HepG2 (cell line): ENCODE data around the gene HOXB4. TPM values are rescaled to one million over a fixed set of nuclear protein-coding genes. Genes with fewer than 3 reads are reported as not detected.

Experiments
- ATAC-seq: fragments of 200-7000 bp; cut with Tn5 transposase; 3 replicates; pipeline ENCODE4 v1.9.1; 2020; ENCODE audit warnings: mild to moderate bottlenecking, moderate library complexity
- BruUV-seq: library from RNA; stranded (reverse); fragments of 400-500 nt; replicated peaks from 2 replicates; lab custom pipeline; 2021; lab: Mats Ljungman, UMichigan
- CTCF ChIA-PET: fragments of 300-600 bp; formaldehyde crosslinking; extraction: SDS; loops from one replicate; lab custom pipeline; 2021; ENCODE audit warnings: low total read pairs, inconsistent platforms, low intra/inter-chr PET ratio; lab: Yijun Ruan, JAX
- POLR2A ChIA-PET: fragments of 350-600 bp; sonication (Branson Sonifier 250); formaldehyde crosslinking; loops from one replicate; lab custom pipeline; 2020; ENCODE audit warnings: antibody characterized with exemption, inconsistent platforms; lab: Yijun Ruan, JAX
- DNase-seq: peaks from one replicate; pipeline ENCODE4 v3.0.0-alpha.2; 2015; ENCODE audit warnings: low spot score
- FAIRE-seq: peaks from 3 replicates; lab custom pipeline; 2011; peaks lifted over from hg19 to GRCh38; lab: Jason Lieb, UNC
- H2AFZ ChIP-seq: one replicate; pipeline ENCODE4 v1.6.1; 2011; ENCODE audit warnings: low read length, inconsistent platforms
- H3K27ac ChIP-seq: fragments of 300-600 bp; 3 replicates; pipeline ENCODE4 v1.8.0; 2011; ENCODE audit warnings: mixed run types, mild to moderate bottlenecking, mixed read lengths, low read length, inconsistent platforms; ENCODE audit not compliant: insufficient read depth; ENCODE audit errors: extremely low read length
- H3K27me3 ChIP-seq, 2 experiments: fragments of 200-600 bp in 1 of 2; 2 replicates in 1 of 2; 3 replicates in 1 of 2; pipeline versions ENCODE4 v1.6.0 to v1.8.0; 2011; ENCODE audit warnings: low read length in 2 of 2, mild to moderate bottlenecking in 2 of 2, moderate library complexity in 2 of 2, inconsistent platforms in 1 of 2; ENCODE audit not compliant: insufficient read depth in 2 of 2, control insufficient read depth in 1 of 2
- H3K36me3 ChIP-seq, 2 experiments: fragments of 200-600 bp in 1 of 2; replicated peaks in 1 of 2; 2 replicates in 1 of 2; 3 replicates in 1 of 2; pipeline versions ENCODE4 v1.5.1 to v1.8.0; 2011; ENCODE audit warnings: low read length in 2 of 2, inconsistent platforms in 1 of 2; ENCODE audit not compliant: insufficient read depth in 2 of 2, control insufficient read depth in 1 of 2
- H3K4me1 ChIP-seq: 2 replicates; pipeline ENCODE4 v1.5.1; 2012; ENCODE audit warnings: low read length, inconsistent platforms; ENCODE audit not compliant: insufficient read depth
- H3K4me2 ChIP-seq: 2 replicates; pipeline ENCODE4 v1.6.0; 2011; ENCODE audit warnings: low read depth, low read length, inconsistent platforms
- H3K4me3 ChIP-seq, 3 experiments: fragments of 200-600 bp in 1 of 3; sonication (generic), shearing (Covaris generic) in 1 of 3; replicated peaks in 1 of 3; 2 replicates each; pipeline ENCODE4 v1.5.1; 2011 to 2016; ENCODE audit warnings: low read length in 3 of 3, inconsistent platforms in 2 of 3, low read depth in 2 of 3, mild to moderate bottlenecking in 2 of 3, control low read depth in 1 of 3, mixed read lengths in 1 of 3; ENCODE audit not compliant: insufficient read depth in 1 of 3
- H3K79me2 ChIP-seq: one replicate; pipeline ENCODE4 v1.6.1; 2011; ENCODE audit warnings: low read length, inconsistent platforms; ENCODE audit not compliant: insufficient read depth
- H3K9ac ChIP-seq: 2 replicates; pipeline ENCODE4 v1.6.0; 2011; ENCODE audit warnings: mild to moderate bottlenecking, low read depth, low read length, inconsistent platforms; ENCODE audit not compliant: insufficient read depth
- H3K9me3 ChIP-seq: 2 replicates; pipeline ENCODE4 v1.5.1; 2012; ENCODE audit warnings: mild to moderate bottlenecking, low read length
- H4K20me1 ChIP-seq: 2 replicates; pipeline ENCODE4 v1.6.0; 2011; ENCODE audit warnings: inconsistent platforms, mild to moderate bottlenecking, low read length, moderate library complexity; ENCODE audit not compliant: insufficient read depth
- AHDC1 ChIP-seq: sonication (generic); formaldehyde crosslinking; IDR thresholded peaks from 2 replicates; pipeline ENCODE4 v1.5.1; 2020; ENCODE audit warnings: mild to moderate bottlenecking, missing genetic modification reagents, borderline replicate concordance
- MBD4 ChIP-seq: IDR thresholded peaks from 2 replicates; pipeline ENCODE4 v1.6.1; 2012; ENCODE audit warnings: low read length, inconsistent platforms, borderline replicate concordance
- MYNN ChIP-seq: sonication (generic); formaldehyde crosslinking; IDR thresholded peaks from 2 replicates; pipeline ENCODE4 v1.4.0; 2020; ENCODE audit warnings: mild to moderate bottlenecking, low read depth, missing genetic modification reagents
- NR2F1 ChIP-seq, 2 experiments: fragments of 450-650 bp in 1 of 2; formaldehyde crosslinking in 1 of 2; IDR thresholded peaks; 2 replicates each; pipeline versions ENCODE4 v1.5.0 to v1.6.1; 2016 to 2020; ENCODE audit warnings: mild to moderate bottlenecking in 1 of 2, missing compliant biosample characterization in 1 of 2, missing genetic modification reagents in 1 of 2, moderate library complexity in 1 of 2
- RBM39 ChIP-seq: fragments of 200-400 bp; formaldehyde crosslinking; IDR thresholded peaks from one replicate; pipeline ENCODE4 v1.6.1; 2018; ENCODE audit warnings: antibody characterized with exemption, mild to moderate bottlenecking, low read depth, low read length; ENCODE audit not compliant: poor library complexity, severe bottlenecking
- ZNF281 ChIP-seq: sonication (generic); formaldehyde crosslinking; IDR thresholded peaks from 2 replicates; pipeline ENCODE4 v1.4.0; 2020; ENCODE audit warnings: missing genetic modification reagents, borderline replicate concordance
- ZNF329 ChIP-seq: sonication (generic); formaldehyde crosslinking; IDR thresholded peaks from 2 replicates; pipeline ENCODE4 v1.9.0; 2021; ENCODE audit warnings: low read depth, mild to moderate bottlenecking, missing genetic modification reagents
- ZNF552 ChIP-seq: sonication (generic); formaldehyde crosslinking; IDR thresholded peaks from 2 replicates; pipeline ENCODE4 v1.9.0; 2022; ENCODE audit warnings: missing genetic modification reagents, mild to moderate bottlenecking, borderline replicate concordance
- ZNF644 ChIP-seq: IDR thresholded peaks from 2 replicates; pipeline ENCODE4 v1.6.1; 2016; ENCODE audit warnings: low read depth
- WGBS: methylation state at CpG from one replicate; pipeline ENCODE4 v1.1.6; 2017; ENCODE audit warnings: low lambda C conversion rate; 5-methylcytosine and 5-hydroxymethylcytosine counted together
- in situ Hi-C: cut with HindIII; loops from 2 replicates; pipeline ENCODE4 v1.10.0; 2017; ENCODE audit warnings: low pct_unique_long_range_greater_than_20kb; ENCODE audit not compliant: extremely low pct_ligation_motif_present
- intact Hi-C: fragments of 100-400 bp; cut with micrococcal nuclease; formaldehyde crosslinking; loops from one replicate; pipeline ENCODE4 v1.10.0; 2022; ENCODE audit not compliant: unreplicated experiment
- polyA plus RNA-seq, 8 experiments: library from polyadenylated mRNA; depleted of rRNA in 3 of 8; stranded (reverse) in 7 of 8; unstranded in 1 of 8; fragments of >200 nt; fragmentation: Illumina TruSeq in 4 of 8; extraction: Trizol in 4 of 8; gene quantifications; 2 replicates each; pipeline versions ENCODE4 v1.2.1 to v1.2.3, GENCODE V29; 2011 to 2016; ENCODE audit warnings: low read depth in 4 of 8, missing spikeins in 1 of 8, mixed read lengths in 1 of 8; ENCODE audit not compliant: insufficient read depth in 1 of 8
- total RNA-seq, 5 experiments: library from RNA; depleted of rRNA; stranded (reverse); fragments of >200 nt; fragmentation: Illumina TruSeq; extraction: Trizol; gene quantifications; 2 replicates each; pipeline ENCODE4 v1.2.3, GENCODE V29; 2016; ENCODE audit warnings: low read depth in 1 of 5

The HOXB4 gene
- total and polyA plus RNA-seq, 2 of the 13 experiments (the other 11 are each of a cell fraction or from before 2014, with no cell fraction given) = not detected

- no peak for TF ChIP-seq AHDC1 (CRISPR knock-in tag)
- no peak for TF ChIP-seq MYNN (CRISPR knock-in tag)
- no peak for TF ChIP-seq ZNF329
- TF ChIP-seq ZNF644 (CRISPR knock-in tag) = no peak
- TF ChIP-seq ZNF552 (CRISPR knock-in tag) = no peak
Measured at GRCh38 chr17:48567209-48567608, 10.9 kb downstream of the HOXB4 start (continued).

GRCh38 chr17:48566717-48567116 lies 11.4 kb downstream of the HOXB4 start:
- Histone ChIP-seq H4K20me1 (0 out of 2 replicates have a peak, but pooled peaks cover 4% of the 10 kb centered on the region), H3K4me2 (no peak overlapping the region), H3K27me3 (peaks cover 12 to 95% of the 10 kb centered on the region in 2 experiments), H2AFZ (no peak overlapping the region), H3K36me3 (no peaks in the 10 kb centered on the region), H3K4me3 (no peak overlapping the region), H3K79me2 (no peaks in the 10 kb centered on the region), H3K9me3 (no peaks in the 10 kb centered on the region), H3K27ac (no peak overlapping the region), H3K4me1 (no peaks in the 10 kb centered on the region), H3K9ac (no peak overlapping the region)
- no peak for ATAC-seq
- intact Hi-C loops = no loop called here
- CTCF ChIA-PET = no interaction called here
- TF ChIP-seq RBM39 (no peak), MBD4 (no peak), NR2F1 (CRISPR knock-in tag; IDR thresholded peaks at IDR 0.05) (no peak), ZNF281 (no peak)
- no peak for FAIRE-seq
- POLR2A ChIA-PET = no interaction called here
- no peak for DNase-seq
- no TSS peak for BruUV-seq
- in situ Hi-C loops = no loop called here
- 0% methylated on average over 2 of the region's 2 CpGs for WGBS
